Stimulated activated CD8-positive, alpha-beta memory T cell treated with anti-CD3 and anti-CD28 coated beads, Interleukin-15, amount 100 ng/mL, for 24 hours (primary cell): ENCODE results near the gene BEX3.

Experiments
- DNase-seq: peaks from one replicate; pipeline ENCODE4 v3.0.0-alpha.2; 2020; ENCODE audit warnings: low read depth

The BEX3 gene

GRCh38 chrX:103423955-103424638, 47.8 kb downstream of the BEX3 start:
- DNase-seq, result no peak
